ENCODE results near the gene FOXL3.
A peak's percentile ranks its signal among the peaks of the same experiment; 100 is the strongest.
"Not testable (repeated sequence)": the region's sequence is repeated elsewhere in the genome, so short reads cannot be mapped to it uniquely, and the experiment has no call there.

FOXL3 gene

DNA sequence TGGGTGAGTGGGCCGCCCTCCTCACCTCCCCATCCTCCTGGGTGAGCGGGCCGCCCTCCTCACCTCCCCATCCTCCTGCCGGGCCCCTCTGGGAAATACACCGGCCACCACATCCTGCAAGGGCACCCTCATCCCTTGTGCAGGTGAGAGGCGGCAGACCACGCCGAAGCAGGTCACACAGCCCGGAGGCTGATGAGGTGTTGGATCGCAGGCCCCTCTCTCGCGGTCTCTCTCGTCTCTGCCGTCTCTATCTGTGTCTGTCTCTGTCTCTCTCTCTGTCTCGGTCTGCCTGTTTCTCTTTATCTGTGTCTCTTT is 30.8 kb upstream of the FOXL3 start:
- in situ Hi-C loops (cut with MboI; ENCODE audit: low pct_unique_long_range_greater_than_20kb, low sequenced_read_pairs, unreplicated experiment), result no loop called here
- no peak for DNase-seq (ENCODE audit: low spot score)
- TF ChIP-seq, protein P1, sequence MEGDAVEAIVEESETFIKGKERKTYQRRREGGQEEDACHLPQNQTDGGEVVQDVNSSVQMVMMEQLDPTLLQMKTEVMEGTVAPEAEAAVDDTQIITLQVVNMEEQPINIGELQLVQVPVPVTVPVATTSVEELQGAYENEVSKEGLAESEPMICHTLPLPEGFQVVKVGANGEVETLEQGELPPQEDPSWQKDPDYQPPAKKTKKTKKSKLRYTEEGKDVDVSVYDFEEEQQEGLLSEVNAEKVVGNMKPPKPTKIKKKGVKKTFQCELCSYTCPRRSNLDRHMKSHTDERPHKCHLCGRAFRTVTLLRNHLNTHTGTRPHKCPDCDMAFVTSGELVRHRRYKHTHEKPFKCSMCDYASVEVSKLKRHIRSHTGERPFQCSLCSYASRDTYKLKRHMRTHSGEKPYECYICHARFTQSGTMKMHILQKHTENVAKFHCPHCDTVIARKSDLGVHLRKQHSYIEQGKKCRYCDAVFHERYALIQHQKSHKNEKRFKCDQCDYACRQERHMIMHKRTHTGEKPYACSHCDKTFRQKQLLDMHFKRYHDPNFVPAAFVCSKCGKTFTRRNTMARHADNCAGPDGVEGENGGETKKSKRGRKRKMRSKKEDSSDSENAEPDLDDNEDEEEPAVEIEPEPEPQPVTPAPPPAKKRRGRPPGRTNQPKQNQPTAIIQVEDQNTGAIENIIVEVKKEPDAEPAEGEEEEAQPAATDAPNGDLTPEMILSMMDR (IDR thresholded peaks at IDR 0.05; ENCODE audit: extremely low read depth, insufficient read depth, missing control alignments), result no peak

DNA sequence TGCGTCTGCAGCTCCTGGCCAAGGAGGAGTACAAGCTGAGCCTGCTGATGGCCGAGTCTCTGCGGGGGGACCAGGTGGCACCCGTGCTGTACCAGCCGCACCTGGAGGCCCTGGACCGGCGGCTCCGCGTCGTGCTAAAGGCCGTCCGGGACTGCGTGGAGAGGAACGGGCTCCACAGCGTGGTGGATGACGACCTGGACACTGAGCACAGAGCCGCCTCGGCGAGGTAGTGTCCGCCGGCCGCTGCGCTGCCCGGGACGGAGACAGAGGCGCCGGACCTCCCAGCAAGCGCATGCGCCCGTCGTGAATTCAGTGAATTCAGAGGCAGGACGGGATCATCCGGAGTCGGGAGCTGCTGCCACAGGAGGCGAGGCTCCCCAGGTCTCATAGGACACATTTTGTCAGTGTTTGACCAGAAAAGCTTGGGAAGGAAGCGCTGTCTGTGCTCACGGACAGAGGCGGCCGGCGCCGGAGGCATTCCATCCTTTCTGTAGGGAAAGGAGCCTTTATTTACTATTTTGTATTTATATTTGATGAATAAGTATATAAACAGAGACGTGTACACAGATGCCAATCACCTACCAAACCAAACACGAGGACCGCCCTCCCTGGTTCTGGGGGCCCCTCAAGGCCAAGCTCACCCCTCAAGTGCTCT is 30.1 kb upstream of the FOXL3 start:
- TF ChIP-seq, protein P1 (IDR thresholded peaks at IDR 0.05; ENCODE audit: extremely low read depth, insufficient read depth, missing control alignments), result no peak
- no peak for DNase-seq (ENCODE audit: low spot score)
- in situ Hi-C loops (cut with MboI; ENCODE audit: low pct_unique_long_range_greater_than_20kb, low sequenced_read_pairs, unreplicated experiment), result no loop called here

DNA sequence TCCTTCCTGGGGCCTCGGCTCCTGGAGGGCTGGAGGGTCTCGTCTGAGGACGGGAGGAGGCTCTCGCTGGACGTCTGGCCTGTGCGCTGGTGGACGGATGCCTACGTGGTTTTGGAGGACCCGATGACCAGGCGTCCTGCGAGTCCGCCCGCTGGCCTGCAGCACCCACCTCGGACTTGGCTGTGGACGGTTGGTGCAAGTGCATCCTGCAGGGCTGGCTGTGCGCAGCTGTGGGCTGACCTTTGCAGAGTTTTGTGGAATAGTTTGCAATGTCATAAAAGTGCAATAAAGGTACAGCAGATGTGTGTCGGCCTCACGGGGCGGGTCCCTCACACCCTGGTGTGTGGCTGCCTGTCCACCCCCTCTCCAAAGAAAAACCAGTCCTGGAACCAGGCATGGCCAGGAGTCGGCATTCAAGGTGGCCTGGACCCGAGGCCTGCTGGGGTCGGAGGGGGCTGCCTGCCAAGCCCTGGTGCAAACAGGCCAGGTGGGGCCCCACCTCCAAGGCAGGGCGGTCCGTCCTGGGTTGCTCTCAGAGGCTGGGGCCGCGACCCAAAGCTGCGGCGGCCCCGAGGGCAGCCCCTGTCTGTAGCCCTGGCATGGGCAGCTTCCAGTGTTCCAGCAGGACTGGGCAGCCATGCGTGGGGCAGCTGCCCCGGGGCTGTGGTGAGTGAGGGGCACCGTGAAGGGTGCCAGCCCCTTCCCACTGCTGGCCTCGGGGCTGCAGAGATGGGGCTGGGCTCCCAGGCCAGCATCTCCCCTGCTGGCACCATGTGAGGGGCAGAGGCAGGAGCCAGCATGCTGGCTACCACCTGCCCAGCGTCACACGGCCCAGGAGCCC is 29.3 kb upstream of the FOXL3 start:
- DNase-seq (ENCODE audit: low spot score), result no peak
- in situ Hi-C loops (cut with MboI; ENCODE audit: low pct_unique_long_range_greater_than_20kb, low sequenced_read_pairs, unreplicated experiment), result no loop called here
- TF ChIP-seq, protein P1 (IDR thresholded peaks at IDR 0.05; ENCODE audit: extremely low read depth, insufficient read depth, missing control alignments), result no peak

DNA sequence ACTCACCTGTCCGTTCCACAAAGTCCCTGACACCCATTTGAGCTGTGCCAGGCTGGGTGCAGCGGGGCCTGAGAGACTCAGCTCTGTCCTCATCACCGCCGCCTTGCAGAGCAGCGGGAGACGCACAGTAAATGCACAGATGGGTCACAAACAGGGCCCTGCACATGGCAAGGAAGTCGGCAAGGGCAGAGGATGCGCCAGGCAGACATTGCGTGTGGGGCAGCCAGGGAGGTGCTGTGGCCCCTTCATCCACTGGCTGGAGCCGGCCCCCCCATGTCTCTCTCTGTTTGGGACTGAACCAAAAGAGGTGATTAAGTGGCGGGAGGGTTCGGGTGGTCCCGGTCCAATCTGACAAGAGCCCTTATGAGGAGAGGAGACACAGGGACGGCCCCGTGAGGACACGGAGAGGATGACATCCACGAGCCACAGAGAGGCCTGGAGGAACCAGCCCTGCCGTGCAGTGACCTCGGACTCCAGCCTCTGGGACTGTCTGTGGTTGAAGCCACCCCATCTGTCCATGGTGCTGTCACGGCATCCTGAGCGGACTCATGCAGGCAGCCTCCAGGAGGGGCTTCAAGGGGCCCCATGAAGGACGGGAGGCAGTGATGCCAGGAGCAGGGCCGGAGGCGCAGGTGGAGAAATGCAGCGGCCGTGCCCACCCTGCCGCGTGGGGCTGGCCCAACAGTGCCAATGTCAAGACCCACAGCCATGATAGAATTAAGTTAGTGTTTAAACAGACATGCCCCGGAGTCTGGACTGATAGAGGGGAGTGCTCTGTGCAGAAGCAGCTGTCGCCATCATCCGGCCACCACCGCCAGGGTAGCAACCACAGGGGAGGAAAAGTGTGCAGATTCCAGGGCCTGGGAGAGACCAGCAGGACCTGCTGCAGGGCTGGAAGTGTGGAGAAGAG is 28.4 kb upstream of the FOXL3 start:
- TF ChIP-seq, protein P1 (IDR thresholded peaks at IDR 0.05; ENCODE audit: extremely low read depth, insufficient read depth, missing control alignments), result no peak
- DNase-seq (ENCODE audit: low spot score), result no peak
- in situ Hi-C loops (cut with MboI; ENCODE audit: low pct_unique_long_range_greater_than_20kb, low sequenced_read_pairs, unreplicated experiment), result no loop called here

DNA sequence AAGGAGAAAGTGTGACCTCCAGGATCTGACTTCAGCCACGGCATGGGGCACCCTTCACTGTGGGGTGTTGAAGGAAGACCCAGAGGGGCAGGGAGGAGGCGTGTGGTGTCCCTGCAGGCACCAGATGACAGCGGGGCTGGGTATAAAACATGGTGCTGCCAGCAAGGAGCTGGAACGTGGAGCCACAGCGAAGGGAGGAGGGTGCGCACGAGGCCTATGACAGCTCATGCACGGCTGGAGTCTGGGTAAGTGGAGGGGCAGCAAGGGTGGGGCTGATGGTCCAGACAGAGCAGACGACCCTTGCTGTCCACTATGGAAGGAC is 27.8 kb upstream of the FOXL3 start:
- TF ChIP-seq, protein P1 (IDR thresholded peaks at IDR 0.05; ENCODE audit: extremely low read depth, insufficient read depth, missing control alignments), result no peak
- no peak for DNase-seq (ENCODE audit: low spot score)
- in situ Hi-C loops (cut with MboI; ENCODE audit: low pct_unique_long_range_greater_than_20kb, low sequenced_read_pairs, unreplicated experiment), result no loop called here

DNA sequence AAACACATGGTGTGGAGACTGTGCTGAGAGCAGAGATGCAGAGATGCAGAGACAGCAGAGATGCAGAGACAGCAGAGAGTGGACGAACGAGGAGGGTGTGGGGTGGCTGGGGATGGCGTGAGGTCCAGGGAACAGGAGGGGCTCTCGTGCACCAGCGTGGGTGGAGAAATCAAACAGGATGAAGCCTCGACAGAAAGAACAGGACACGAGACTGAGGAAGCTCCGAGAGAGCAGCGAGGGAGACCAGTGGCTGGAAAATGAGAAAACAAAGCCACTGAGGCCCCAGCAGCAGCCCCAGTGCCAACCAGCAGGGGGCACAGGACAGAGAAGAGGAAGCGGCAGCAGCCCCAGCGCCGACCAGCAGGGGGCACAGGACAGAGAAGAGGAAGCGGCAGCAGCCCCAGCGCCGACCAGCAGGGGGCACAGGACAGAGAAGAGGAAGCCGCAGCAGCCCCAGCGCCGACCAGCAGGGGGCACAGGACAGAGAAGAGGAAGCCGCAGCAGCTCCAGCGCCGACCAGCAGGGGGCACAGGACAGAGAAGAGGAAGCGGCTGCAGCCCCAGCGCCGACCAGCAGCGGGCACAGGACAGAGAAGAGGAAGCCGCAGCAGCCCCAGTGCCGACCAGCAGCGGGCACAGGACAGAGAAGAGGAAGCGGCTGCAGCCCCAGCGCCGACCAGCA is 27.2 kb upstream of the FOXL3 start:
- DNase-seq (ENCODE audit: low spot score), result peak; percentile 71
- in situ Hi-C loops (cut with MboI; ENCODE audit: low pct_unique_long_range_greater_than_20kb, low sequenced_read_pairs, unreplicated experiment), result not testable (repeated sequence)
- TF ChIP-seq, protein P1 (IDR thresholded peaks at IDR 0.05; ENCODE audit: extremely low read depth, insufficient read depth, missing control alignments), result peak; percentile 59
